Tibial nerve (tissue), 4 donors: ENCODE results near the gene TMEM242. TPM values are rescaled to one million over a fixed set of nuclear protein-coding genes. Genes with fewer than 3 reads are reported as not detected.

Source experiments
- DNase-seq, 2 donors: peaks; one replicate each; pipeline ENCODE4 v3.0.0-alpha.2; 2019; ENCODE audit warnings: low spot score in 2 of 2
- H3K27ac ChIP-seq, 4 donors: fragments of 200-600 bp; sonication (generic) in 3 of 4; one replicate each; pipeline ENCODE4 v1.5.1; 2017 to 2019; ENCODE audit warnings: mild to moderate bottlenecking in 1 of 4
- H3K27me3 ChIP-seq, 2 donors: fragments of 200-600 bp; sonication (generic) in 1 of 2; one replicate each; pipeline versions ENCODE4 v1.5.1 to v1.6.0; 2017 to 2019
- H3K36me3 ChIP-seq, 3 donors: fragments of 200-600 bp; sonication (generic); one replicate each; pipeline ENCODE4 v1.5.1; 2018 to 2019
- H3K4me1 ChIP-seq, 4 donors: fragments of 200-600 bp; sonication (generic) in 3 of 4; one replicate each; pipeline ENCODE4 v1.5.1; 2017 to 2019
- H3K4me3 ChIP-seq, 4 donors: fragments of 200-600 bp; sonication (generic) in 3 of 4; one replicate each; pipeline ENCODE4 v1.5.1; 2017 to 2019; ENCODE audit warnings: mild to moderate bottlenecking in 1 of 4, moderate library complexity in 1 of 4
- H3K9me3 ChIP-seq, 4 donors: fragments of 200-600 bp; sonication (generic) in 3 of 4; one replicate each; pipeline ENCODE4 v1.5.1; 2017 to 2019
- CTCF ChIP-seq, 5 experiments: fragments of 200-600 bp in 3 of 5; fragments of 450-650 bp in 2 of 5; sonication (generic) in 3 of 5; IDR thresholded peaks; one replicate each; pipeline ENCODE4 v1.5.1; 2016 to 2019; ENCODE audit warnings: antibody characterized with exemption in 5 of 5, mild to moderate bottlenecking in 3 of 5, moderate library complexity in 2 of 5
- EP300 ChIP-seq, 2 donors: sonication (generic); formaldehyde crosslinking; IDR thresholded peaks; one replicate each; pipeline ENCODE4 v1.6.1; 2017; ENCODE audit warnings: antibody characterized with exemption in 2 of 2, mild to moderate bottlenecking in 1 of 2
- POLR2A ChIP-seq, 2 donors: fragments of 450-650 bp; IDR thresholded peaks; one replicate each; pipeline ENCODE4 v1.6.1; 2017; ENCODE audit warnings: antibody characterized with exemption in 2 of 2, mild to moderate bottlenecking in 2 of 2, moderate library complexity in 2 of 2
- WGBS, 2 donors: methylation state at CpG; one replicate each; pipeline ENCODE4 v1.1.5; 2018; 5-methylcytosine and 5-hydroxymethylcytosine counted together
- total RNA-seq, 4 donors: library from RNA; depleted of rRNA; stranded (reverse); fragments of >200 nt; gene quantifications; one replicate each; pipeline ENCODE4 v1.1.0, GENCODE V29; 2016

The TMEM242 gene
- total RNA-seq, 4 donors from 2014 or later: 4.9 to 8.2 (median 7.0) TPM

DNA sequence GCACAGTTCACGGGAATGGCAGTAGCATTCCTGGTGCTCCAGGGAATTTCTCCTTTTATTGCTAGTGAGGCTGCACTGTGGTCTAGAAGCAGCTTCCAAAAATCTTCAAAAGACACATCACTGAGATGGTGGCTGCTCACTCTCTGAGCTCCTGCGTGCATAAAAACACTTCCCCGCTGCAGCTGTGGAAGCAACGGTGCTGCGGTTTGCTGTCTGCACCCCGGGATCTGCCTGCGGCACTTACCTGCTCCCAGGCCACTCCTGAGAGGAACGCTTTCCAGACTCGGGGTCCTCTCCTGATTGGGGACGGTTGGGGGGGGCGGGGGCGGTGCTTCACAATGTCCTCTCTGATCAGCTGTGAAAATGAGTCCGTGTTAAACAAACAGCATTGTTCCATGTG, 77.9 kb downstream of the TMEM242 start:
- no peak for TF ChIP-seq POLR2A (IDR thresholded peaks at IDR 0.05)
- no peak for TF ChIP-seq EP300 (IDR thresholded peaks at IDR 0.05)
- no peak for TF ChIP-seq CTCF (IDR thresholded peaks at IDR 0.05)
- no peak overlapping the region for H3K4me3 ChIP-seq
- peaks cover 0 to 24% (median 2%) of the 10 kb centered on the region in 4 donors for H3K4me1 ChIP-seq
- 39 to 65% methylated on average over 11 to 13 of the region's 13 CpGs for WGBS, 2 donors
- no peak for DNase-seq
- H3K27ac ChIP-seq: no peak overlapping the region
- no peaks in the 10 kb centered on the region for H3K36me3 ChIP-seq
- H3K9me3 ChIP-seq: peaks cover 0 to 10% (median 0%) of the 10 kb centered on the region in 4 donors
- H3K27me3 ChIP-seq: no peaks in the 10 kb centered on the region

- 79 to 84% methylated on average over 4 of the region's 4 CpGs for WGBS, 2 donors
- Histone ChIP-seq H3K4me3 (no peak overlapping the region), H3K4me1 (peaks cover 0 to 29% (median 8%) of the 10 kb centered on the region in 4 donors), H3K27me3 (no peaks in the 10 kb centered on the region), H3K9me3 (peaks cover 0 to 10% (median 0%) of the 10 kb centered on the region in 4 donors), H3K36me3 (no peaks in the 10 kb centered on the region), H3K27ac (no peak overlapping the region)
- TF ChIP-seq EP300 (IDR thresholded peaks at IDR 0.05): no peak
- TF ChIP-seq POLR2A (IDR thresholded peaks at IDR 0.05): no peak
- no peak for TF ChIP-seq CTCF (IDR thresholded peaks at IDR 0.05)
- DNase-seq: no peak
Observed at GRCh38 chr6:157244780-157245179, 78.5 kb downstream of the TMEM242 start.

GRCh38 chr6:157244175-157244574, 79.1 kb downstream of the TMEM242 start:
- Histone ChIP-seq H3K27me3 (no peaks in the 10 kb centered on the region), H3K9me3 (peaks cover 0 to 10% (median 0%) of the 10 kb centered on the region in 4 donors), H3K4me1 (peaks cover 0 to 29% (median 8%) of the 10 kb centered on the region in 4 donors), H3K27ac (no peak overlapping the region), H3K4me3 (no peak overlapping the region), H3K36me3 (no peaks in the 10 kb centered on the region)
- WGBS, 2 donors: 45 to 55% methylated on average over 4 of the region's 4 CpGs
- DNase-seq: no peak
- TF ChIP-seq POLR2A (IDR thresholded peaks at IDR 0.05) (no peak), CTCF (IDR thresholded peaks at IDR 0.05) (no peak), EP300 (IDR thresholded peaks at IDR 0.05) (peak in 1 of 2 donors; percentile 50)

- no peak overlapping the region for H3K27ac ChIP-seq
- peaks cover 0 to 29% (median 8%) of the 10 kb centered on the region in 4 donors for H3K4me1 ChIP-seq
- DNase-seq: no peak
- TF ChIP-seq POLR2A (IDR thresholded peaks at IDR 0.05): no peak
- no peak for TF ChIP-seq EP300 (IDR thresholded peaks at IDR 0.05)
- TF ChIP-seq CTCF (IDR thresholded peaks at IDR 0.05): no peak
- H3K4me3 ChIP-seq: no peak overlapping the region
- WGBS, 2 donors: 93 to 94% methylated on average over 6 of the region's 6 CpGs
- H3K27me3 ChIP-seq: no peaks in the 10 kb centered on the region
- no peaks in the 10 kb centered on the region for H3K36me3 ChIP-seq
- H3K9me3 ChIP-seq: peaks cover 0 to 9% (median 0%) of the 10 kb centered on the region in 4 donors
Observed at GRCh38 chr6:157242791-157243190, 80.5 kb downstream of the TMEM242 start.

DNA sequence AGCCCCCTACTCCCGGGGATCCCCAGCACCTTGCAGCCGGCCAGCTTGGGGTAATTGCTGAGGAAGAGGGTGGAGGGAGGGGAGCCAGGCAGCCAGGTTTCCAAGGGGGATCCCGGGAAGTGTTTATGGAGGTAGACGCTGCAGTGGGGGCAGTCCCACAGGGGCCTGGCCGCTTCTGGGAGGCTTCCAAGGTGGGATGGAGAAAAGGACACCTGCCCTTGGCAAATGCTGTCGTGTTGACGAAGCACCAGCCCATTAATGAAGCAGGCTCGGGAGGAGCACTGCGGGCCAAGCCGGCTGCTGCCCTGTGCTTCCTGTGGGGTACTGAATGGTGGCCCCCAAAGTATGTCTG, 82.4 kb downstream of the TMEM242 start:
- no peak for TF ChIP-seq POLR2A (IDR thresholded peaks at IDR 0.05)
- peaks cover 0 to 9% (median 0%) of the 10 kb centered on the region in 4 donors for H3K9me3 ChIP-seq
- H3K4me3 ChIP-seq: no peak overlapping the region
- H3K4me1 ChIP-seq: peaks cover 0 to 35% (median 17%) of the 10 kb centered on the region in 4 donors
- H3K36me3 ChIP-seq: no peaks in the 10 kb centered on the region
- H3K27ac ChIP-seq: peak overlapping the region in 3 of 4 donors; percentile 13 to 59 (median 57)
- WGBS, 2 donors: 73 to 87% methylated on average over 10 of the region's 10 CpGs
- H3K27me3 ChIP-seq: peaks cover 0 to 8% of the 10 kb centered on the region in 2 donors
- DNase-seq: no peak
